Measurements from ENCODE around the gene REEP1.

GRCh38 chr2:86271248-86271647 is 66.2 kb downstream of the REEP1 start:
- TF ChIP-seq FOSL1 (IDR thresholded peaks at IDR 0.05; ENCODE audit: low read depth) (no peak), CTCF (IDR thresholded peaks at IDR 0.05 in 2 of 3, conservative IDR thresholded peaks at IDR 0.05 in 1 of 3; ENCODE audit: borderline replicate concordance in 1 of 3, insufficient read depth in 1 of 3, low read depth in 2 of 3, low read length in 2 of 3) (no peak), EZH2 (IDR thresholded peaks at IDR 0.05) (no peak), RAD21 (IDR thresholded peaks at IDR 0.05; ENCODE audit: low read depth) (no peak), SIN3A (IDR thresholded peaks at IDR 0.05; ENCODE audit: low read depth) (no peak), POLR2A (IDR thresholded peaks at IDR 0.05; ENCODE audit: borderline replicate concordance, extremely low read depth, insufficient read depth, insufficient read length) (no peak), REST (IDR thresholded peaks at IDR 0.05; ENCODE audit: low read depth) (no peak), ZFX (IDR thresholded peaks at IDR 0.05) (no peak), MAX (IDR thresholded peaks at IDR 0.05) (no peak), CEBPB (IDR thresholded peaks at IDR 0.05; ENCODE audit: low read depth) (no peak), ZBTB33 (IDR thresholded peaks at IDR 0.05; ENCODE audit: extremely low read depth, insufficient replicate concordance, low read length) (no peak), POLR2AphosphoS5 (IDR thresholded peaks at IDR 0.05; ENCODE audit: low read depth, low read length) (no peak)

Measured in HCT116 (cell line).